ENCODE results near the gene C5orf15.

DNA sequence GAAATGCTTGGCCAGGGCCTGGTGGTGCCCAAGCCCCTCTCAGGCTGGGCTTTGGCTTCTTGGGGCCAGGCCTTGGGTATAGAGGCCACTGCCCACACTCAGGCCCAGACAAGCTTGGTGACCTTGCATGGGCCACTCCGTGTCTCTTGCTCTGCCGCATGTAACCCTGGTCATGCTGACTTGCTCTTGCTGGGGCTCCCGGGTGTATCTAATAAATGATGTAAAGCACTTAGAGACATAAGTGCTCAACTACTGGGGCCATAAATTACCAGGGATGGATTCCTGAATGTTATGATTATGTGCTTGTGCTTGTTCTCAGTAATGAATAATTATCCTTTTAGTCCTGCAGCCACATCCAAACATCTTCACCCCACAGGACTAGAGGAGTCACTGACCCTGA, 54.0 kb downstream of the C5orf15 start:
- TF ChIP-seq EZH2phosphoT487 (IDR thresholded peaks at IDR 0.05; ENCODE audit: low read depth), result no peak
- TF ChIP-seq, protein P1, sequence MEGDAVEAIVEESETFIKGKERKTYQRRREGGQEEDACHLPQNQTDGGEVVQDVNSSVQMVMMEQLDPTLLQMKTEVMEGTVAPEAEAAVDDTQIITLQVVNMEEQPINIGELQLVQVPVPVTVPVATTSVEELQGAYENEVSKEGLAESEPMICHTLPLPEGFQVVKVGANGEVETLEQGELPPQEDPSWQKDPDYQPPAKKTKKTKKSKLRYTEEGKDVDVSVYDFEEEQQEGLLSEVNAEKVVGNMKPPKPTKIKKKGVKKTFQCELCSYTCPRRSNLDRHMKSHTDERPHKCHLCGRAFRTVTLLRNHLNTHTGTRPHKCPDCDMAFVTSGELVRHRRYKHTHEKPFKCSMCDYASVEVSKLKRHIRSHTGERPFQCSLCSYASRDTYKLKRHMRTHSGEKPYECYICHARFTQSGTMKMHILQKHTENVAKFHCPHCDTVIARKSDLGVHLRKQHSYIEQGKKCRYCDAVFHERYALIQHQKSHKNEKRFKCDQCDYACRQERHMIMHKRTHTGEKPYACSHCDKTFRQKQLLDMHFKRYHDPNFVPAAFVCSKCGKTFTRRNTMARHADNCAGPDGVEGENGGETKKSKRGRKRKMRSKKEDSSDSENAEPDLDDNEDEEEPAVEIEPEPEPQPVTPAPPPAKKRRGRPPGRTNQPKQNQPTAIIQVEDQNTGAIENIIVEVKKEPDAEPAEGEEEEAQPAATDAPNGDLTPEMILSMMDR (IDR thresholded peaks at IDR 0.05; ENCODE audit: low read depth, low read length), result no peak
